Bronchial epithelial cell (primary cell): ENCODE measurements around the gene NFIA. TPM values are rescaled to one million over a fixed set of nuclear protein-coding genes. Genes with fewer than 3 reads are reported as not detected.

ENCODE experiments used
- DNase-seq: peaks from one replicate; pipeline ENCODE4 v3.0.0-alpha.2; 2010; ENCODE audit warnings: low read depth
- FAIRE-seq: peaks from 2 replicates; lab custom pipeline; 2011; peaks lifted over from hg19 to GRCh38; lab: Jason Lieb, UNC
- H3K27me3 ChIP-seq: 2 replicates; pipeline ENCODE4 v1.5.1; 2011; ENCODE audit warnings: low read length; ENCODE audit not compliant: control insufficient read depth, insufficient read depth
- H3K36me3 ChIP-seq: 2 replicates; pipeline ENCODE4 v1.5.1; 2011; ENCODE audit warnings: low read length; ENCODE audit not compliant: control insufficient read depth, insufficient read depth
- H3K4me3 ChIP-seq: 2 replicates; pipeline ENCODE4 v1.5.1; 2011; ENCODE audit warnings: mild to moderate bottlenecking, low read depth, low read length, control low read depth
- CTCF ChIP-seq: IDR thresholded peaks from 2 replicates; pipeline ENCODE4 v1.5.1; 2011; ENCODE audit warnings: mild to moderate bottlenecking, moderate library complexity, low read length, control low read depth, inconsistent platforms; ENCODE audit not compliant: insufficient read depth, severe bottlenecking
- total RNA-seq: library from RNA; depleted of rRNA; stranded (reverse); fragments of >200 nt; gene quantifications from 2 replicates; pipeline ENCODE4 v1.2.1, GENCODE V29; 2014

NFIA gene
- total RNA-seq, 1 donor from 2014 or later, result 7.4 TPM

GRCh38 chr1:61107638-61108037 lies 25.3 kb downstream of the NFIA start:
- Histone ChIP-seq H3K36me3 (no peaks in the 10 kb centered on the region), H3K27me3 (no peaks in the 10 kb centered on the region), H3K4me3 (no peak overlapping the region)
- no peak for FAIRE-seq
- TF ChIP-seq CTCF, result no peak
- no peak for DNase-seq

- TF ChIP-seq CTCF, result no peak
- H3K27me3 ChIP-seq, result no peaks in the 10 kb centered on the region
- H3K4me3 ChIP-seq, result no peak overlapping the region
- H3K36me3 ChIP-seq, result no peaks in the 10 kb centered on the region
- FAIRE-seq (no peak), DNase-seq (no peak)
These were observed 26.8 kb downstream of the NFIA start for GRCh38 chr1:61109158-61109557.

GRCh38 chr1:61109910-61110309 lies 27.5 kb downstream of the NFIA start:
- no peak for FAIRE-seq

GRCh38 chr1:61110554-61110953 lies 28.2 kb downstream of the NFIA start:
- no peak for FAIRE-seq
- H3K27me3 ChIP-seq, result no peaks in the 10 kb centered on the region
- H3K36me3 ChIP-seq, result no peaks in the 10 kb centered on the region
- H3K4me3 ChIP-seq, result no peak overlapping the region
- no peak for DNase-seq
- no peak for TF ChIP-seq CTCF

More at GRCh38 chr1:61109910-61110309, 27.5 kb downstream of the NFIA start:
- no peak for DNase-seq
- no peak for TF ChIP-seq CTCF
- Histone ChIP-seq H3K27me3 (no peaks in the 10 kb centered on the region), H3K36me3 (no peaks in the 10 kb centered on the region), H3K4me3 (no peak overlapping the region)

GRCh38 chr1:61111084-61112004 lies 29.0 kb downstream of the NFIA start:
- FAIRE-seq, result no peak
- no peaks in the 10 kb centered on the region for H3K36me3 ChIP-seq
- TF ChIP-seq CTCF, result no peak
- H3K4me3 ChIP-seq, result no peak overlapping the region
- H3K27me3 ChIP-seq, result no peaks in the 10 kb centered on the region
- DNase-seq, result no peak
